Keratinocyte (primary cell): ENCODE measurements around the gene EIF4E1B.

ENCODE experiments used
- EZH2 ChIP-seq: IDR thresholded peaks from one replicate; pipeline ENCODE4 v1.6.1; 2012; ENCODE audit warnings: inconsistent platforms, mild to moderate bottlenecking, low read length, moderate library complexity
- TF ChIP-seq, protein P1 (sequence below), 3 experiments: IDR thresholded peaks in 1 of 3; conservative IDR thresholded peaks in 1 of 3; optimal IDR thresholded peaks in 1 of 3; 2 replicates in 2 of 3; 3 replicates in 1 of 3; pipeline versions ENCODE3 to v1.5.1; 2011; ENCODE audit warnings: low read length in 3 of 3, mild to moderate bottlenecking in 3 of 3, moderate library complexity in 2 of 3, control low read depth in 1 of 3, inconsistent platforms in 1 of 3; ENCODE audit not compliant: insufficient read depth in 2 of 3; ENCODE audit errors: extremely low read depth in 1 of 3

DNA sequence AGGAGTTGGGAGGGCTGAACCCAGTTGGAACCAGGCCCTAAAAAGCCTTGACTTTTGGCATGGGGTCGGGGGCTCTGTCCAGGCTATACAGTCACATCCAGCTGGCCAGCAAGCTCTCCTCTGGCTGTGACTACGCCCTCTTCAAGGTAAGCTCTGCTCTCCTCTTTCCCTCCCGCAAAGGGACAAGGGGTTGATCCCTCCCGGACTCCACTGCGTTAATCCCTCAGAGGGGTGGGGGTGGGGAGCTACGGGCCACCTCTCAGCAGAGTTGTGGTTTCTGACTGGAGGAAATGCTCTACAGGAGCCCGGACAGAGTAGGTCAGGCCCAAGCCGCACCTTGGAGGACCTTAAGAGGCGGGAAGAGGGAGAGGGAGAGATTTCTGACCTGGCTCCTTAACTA, 13.8 kb downstream of the EIF4E1B start:
- TF ChIP-seq, protein P1, sequence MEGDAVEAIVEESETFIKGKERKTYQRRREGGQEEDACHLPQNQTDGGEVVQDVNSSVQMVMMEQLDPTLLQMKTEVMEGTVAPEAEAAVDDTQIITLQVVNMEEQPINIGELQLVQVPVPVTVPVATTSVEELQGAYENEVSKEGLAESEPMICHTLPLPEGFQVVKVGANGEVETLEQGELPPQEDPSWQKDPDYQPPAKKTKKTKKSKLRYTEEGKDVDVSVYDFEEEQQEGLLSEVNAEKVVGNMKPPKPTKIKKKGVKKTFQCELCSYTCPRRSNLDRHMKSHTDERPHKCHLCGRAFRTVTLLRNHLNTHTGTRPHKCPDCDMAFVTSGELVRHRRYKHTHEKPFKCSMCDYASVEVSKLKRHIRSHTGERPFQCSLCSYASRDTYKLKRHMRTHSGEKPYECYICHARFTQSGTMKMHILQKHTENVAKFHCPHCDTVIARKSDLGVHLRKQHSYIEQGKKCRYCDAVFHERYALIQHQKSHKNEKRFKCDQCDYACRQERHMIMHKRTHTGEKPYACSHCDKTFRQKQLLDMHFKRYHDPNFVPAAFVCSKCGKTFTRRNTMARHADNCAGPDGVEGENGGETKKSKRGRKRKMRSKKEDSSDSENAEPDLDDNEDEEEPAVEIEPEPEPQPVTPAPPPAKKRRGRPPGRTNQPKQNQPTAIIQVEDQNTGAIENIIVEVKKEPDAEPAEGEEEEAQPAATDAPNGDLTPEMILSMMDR (optimal IDR thresholded peaks at IDR 0.05 in 1 of 3, IDR thresholded peaks at IDR 0.05 in 1 of 3, conservative IDR thresholded peaks at IDR 0.05 in 1 of 3; ENCODE audit: extremely low read depth in 1 of 3, insufficient read depth in 2 of 3, low read length in 3 of 3): no peak
- TF ChIP-seq EZH2: no peak
